Activated CD8-positive, alpha-beta memory T cell treated with anti-CD3 and anti-CD28 coated beads for 1 hour (primary cell): ENCODE data around the gene CACNB2.
"Not testable (repeated sequence)": the region's sequence is repeated elsewhere in the genome, so short reads cannot be mapped to it uniquely, and the experiment has no call there.

Experiments
- DNase-seq, 2 donors: peaks; one replicate each; pipeline ENCODE4 v3.0.0-alpha.2; 2020; ENCODE audit warnings: low read depth in 1 of 2; ENCODE audit errors: extremely low read depth in 1 of 2

Gene CACNB2

GRCh38 chr10:18554479-18554878 is 414.3 kb downstream of the CACNB2 start:
- DNase-seq = no peak

- DNase-seq = no peak
Observed at GRCh38 chr10:18556522-18557147, 416.4 kb downstream of the CACNB2 start.

- DNase-seq = no peak
Observed at GRCh38 chr10:18557960-18558359, 417.7 kb downstream of the CACNB2 start.

- DNase-seq = no peak
Observed at GRCh38 chr10:18561861-18562551, 421.8 kb downstream of the CACNB2 start.

GRCh38 chr10:18563003-18563726 is 422.9 kb downstream of the CACNB2 start:
- no peak for DNase-seq

- no peak for DNase-seq
Observed at GRCh38 chr10:18565006-18565405, 424.8 kb downstream of the CACNB2 start.

GRCh38 chr10:18566177-18566576 is 426.0 kb downstream of the CACNB2 start:
- DNase-seq = no peak

GRCh38 chr10:18567343-18567856 is 427.2 kb downstream of the CACNB2 start:
- no peak for DNase-seq

- not testable (repeated sequence) for DNase-seq
Observed at GRCh38 chr10:18570386-18570785, 430.2 kb downstream of the CACNB2 start.

- no peak for DNase-seq
Observed at GRCh38 chr10:18571076-18571475, 430.9 kb downstream of the CACNB2 start.

GRCh38 chr10:18571780-18572179 is 431.6 kb downstream of the CACNB2 start:
- DNase-seq = no peak

GRCh38 chr10:18572959-18573561 is 432.8 kb downstream of the CACNB2 start:
- no peak for DNase-seq

GRCh38 chr10:18576586-18576985 is 436.4 kb downstream of the CACNB2 start:
- no peak for DNase-seq

GRCh38 chr10:18577823-18578685 is 437.8 kb downstream of the CACNB2 start:
- DNase-seq = no peak

GRCh38 chr10:18582803-18583202 is 442.6 kb downstream of the CACNB2 start:
- DNase-seq = no peak

GRCh38 chr10:18583575-18584270 is 443.5 kb downstream of the CACNB2 start:
- no peak for DNase-seq

GRCh38 chr10:18586637-18587036 is 446.4 kb downstream of the CACNB2 start:
- DNase-seq = not testable (repeated sequence)

GRCh38 chr10:18591141-18591540 is 450.9 kb downstream of the CACNB2 start:
- not testable (repeated sequence) for DNase-seq
